Measurements from ENCODE around the gene RAB6D. TPM values are rescaled to one million over a fixed set of nuclear protein-coding genes. Genes with fewer than 3 reads are reported as not detected.
"Not testable (repeated sequence)": the region's sequence is repeated elsewhere in the genome, so short reads cannot be mapped to it uniquely, and the experiment has no call there.

RAB6D gene
- not detected for polyA plus RNA-seq (ENCODE audit: low read depth in 6 of 6)

DNA sequence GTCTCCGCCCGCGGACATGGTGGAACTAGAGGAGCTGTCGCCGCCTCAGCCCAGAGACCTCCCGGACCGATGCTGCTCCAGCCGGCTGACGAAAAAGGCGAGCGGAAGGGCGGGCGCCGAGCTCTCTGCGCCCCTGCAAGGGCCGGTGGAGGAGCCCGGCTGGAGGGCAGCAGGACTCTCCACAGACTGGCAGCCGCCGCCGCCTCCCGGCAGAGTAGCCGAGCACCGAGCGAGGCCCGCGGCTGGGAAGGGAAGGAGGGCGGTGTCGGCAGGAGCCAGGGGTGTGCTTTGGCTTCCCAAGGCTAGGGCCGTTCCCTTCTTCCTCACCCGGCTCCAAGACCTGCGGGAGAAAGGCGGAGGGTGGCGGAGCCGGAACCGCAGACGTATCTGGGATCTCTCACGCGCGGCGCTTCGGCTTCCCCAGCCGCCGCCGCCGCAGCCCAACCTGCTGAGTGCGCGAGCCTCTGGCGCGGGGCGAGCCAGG is at the start of gene RAB6D:
TSS of gene RAB6D (minus strand) at position 466 of the 484 bp plus-strand sequence. CDS start at position 18, 448 bp downstream.
- not testable (repeated sequence) for H3K4me1 Mint-ChIP-seq; H3K9me3 Mint-ChIP-seq; DNase-seq; H3K36me3 Mint-ChIP-seq; ATAC-seq (ENCODE audit: low read depth in 2 of 2); H3K27ac Mint-ChIP-seq
- H3K4me3 Mint-ChIP-seq, result peak within 1 kb of the TSS in 6 of 8 donors; percentile 4 to 47 (median 22)
- peaks cover 39 to 58% (median 47%) of the 10 kb centered on the region in 3 donors for H3K27me3 Mint-ChIP-seq

DNA sequence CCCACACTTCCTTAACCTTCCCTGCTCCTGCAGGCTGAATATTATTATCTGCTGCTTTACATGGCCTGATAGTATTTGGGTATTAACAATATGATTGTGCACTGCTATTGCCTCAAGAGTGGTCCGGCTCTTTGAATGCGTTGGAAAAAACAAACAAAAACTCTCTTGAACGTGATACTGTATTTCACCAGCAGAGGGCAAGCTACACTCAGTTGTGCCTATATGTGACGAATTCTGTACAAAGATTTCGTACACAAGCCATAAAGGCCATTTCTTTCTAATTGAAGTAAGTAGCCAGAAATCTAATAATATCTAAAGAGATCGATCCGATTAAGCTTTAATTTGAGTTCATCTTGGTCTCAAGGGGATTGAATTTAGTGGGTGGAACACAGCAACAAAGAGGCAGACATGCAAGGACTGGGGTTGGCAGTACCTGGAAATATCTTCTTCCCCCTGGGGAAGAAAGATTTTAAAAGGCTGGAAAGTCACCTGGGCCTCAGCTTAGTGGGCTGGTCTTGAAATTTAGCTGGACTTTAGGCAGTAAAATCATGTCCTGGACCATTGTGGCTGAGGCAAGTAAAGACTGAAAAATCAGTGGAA is 49.3 kb upstream of the RAB6D start:
- H3K9me3 Mint-ChIP-seq, result no peaks in the 10 kb centered on the region
- no peak overlapping the region for H3K27ac Mint-ChIP-seq
- peak; percentile 25 for DNase-seq
- H3K4me3 Mint-ChIP-seq, result no peak overlapping the region
- H3K36me3 Mint-ChIP-seq, result no peaks in the 10 kb centered on the region
- peaks cover 0 to 4% (median 0%) of the 10 kb centered on the region in 3 donors for H3K4me1 Mint-ChIP-seq
- H3K27me3 Mint-ChIP-seq, result peaks cover 26 to 50% (median 28%) of the 10 kb centered on the region in 3 donors
- ATAC-seq (ENCODE audit: low read depth in 2 of 2), result peak in 1 of 2 donors; percentile 36

DNA sequence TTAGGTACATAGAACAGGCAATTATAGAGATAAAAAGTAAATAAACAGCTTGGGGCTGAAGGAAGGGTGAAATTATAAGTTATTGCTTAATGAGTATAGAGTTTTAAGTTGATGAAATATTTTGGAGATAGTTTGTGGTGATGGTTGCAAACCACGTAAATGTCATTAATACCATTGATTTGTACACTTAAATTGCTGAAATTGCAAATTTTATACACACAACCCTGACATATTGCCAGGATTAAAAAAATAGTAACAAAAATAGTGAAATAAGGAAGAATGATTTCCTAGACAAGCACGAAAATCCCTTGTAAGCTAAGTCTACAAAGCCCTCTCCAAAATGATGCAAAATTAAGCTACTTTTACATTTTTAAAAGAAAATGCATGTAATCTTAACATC is 46.2 kb upstream of the RAB6D start:
- DNase-seq, result no peak
- Mint-ChIP-seq H3K4me1 (peaks cover 0 to 4% (median 0%) of the 10 kb centered on the region in 3 donors), H3K27me3 (peaks cover 23 to 34% (median 27%) of the 10 kb centered on the region in 3 donors), H3K27ac (no peak overlapping the region), H3K36me3 (no peaks in the 10 kb centered on the region), H3K9me3 (no peaks in the 10 kb centered on the region), H3K4me3 (no peak overlapping the region)
- no peak for ATAC-seq (ENCODE audit: low read depth in 2 of 2)

DNA sequence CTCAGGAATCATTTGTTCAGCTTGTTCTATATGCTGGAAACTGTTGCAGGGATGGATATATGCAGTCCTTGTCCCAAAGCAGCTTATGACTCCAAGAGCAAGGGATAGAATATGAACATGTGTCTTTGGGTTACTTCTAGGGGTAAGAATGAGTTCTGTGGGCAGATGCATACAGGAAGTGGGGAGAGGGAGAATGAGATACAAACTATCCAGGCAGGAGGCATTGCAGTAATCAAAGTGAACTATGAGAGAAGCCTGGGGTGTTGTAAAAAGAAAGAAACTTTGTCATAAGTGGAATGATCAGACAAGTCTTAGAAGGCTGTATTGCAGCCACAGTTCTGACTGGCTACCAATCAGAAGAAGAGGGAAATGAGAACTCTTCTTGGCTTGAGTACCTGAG is 44.8 kb upstream of the RAB6D start:
- no peaks in the 10 kb centered on the region for H3K36me3 Mint-ChIP-seq
- H3K27me3 Mint-ChIP-seq, result peaks cover 28 to 41% (median 34%) of the 10 kb centered on the region in 3 donors
- H3K9me3 Mint-ChIP-seq, result no peaks in the 10 kb centered on the region
- H3K4me1 Mint-ChIP-seq, result peaks cover 0 to 4% (median 0%) of the 10 kb centered on the region in 3 donors
- DNase-seq, result no peak
- ATAC-seq (ENCODE audit: low read depth in 2 of 2), result no peak
- no peak overlapping the region for H3K4me3 Mint-ChIP-seq
- no peak overlapping the region for H3K27ac Mint-ChIP-seq

DNA sequence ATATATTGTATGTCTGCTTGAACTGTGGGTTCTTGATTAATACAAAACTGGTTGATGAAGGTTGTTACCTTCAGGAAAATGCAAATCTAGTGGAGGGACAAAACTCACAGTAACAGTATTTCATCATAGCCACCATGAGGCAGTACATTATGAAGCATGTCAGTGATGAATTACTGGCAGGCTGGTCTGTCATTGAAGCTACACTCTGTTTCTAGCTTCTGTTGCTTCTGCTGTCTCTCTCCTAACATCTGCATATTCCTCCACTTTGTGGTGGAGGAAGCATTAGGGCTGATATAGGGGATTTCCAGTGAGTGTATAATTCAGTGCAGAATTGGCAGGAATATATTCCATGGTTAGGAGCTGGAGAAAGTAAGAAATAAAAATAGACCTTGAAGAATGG is 44.2 kb upstream of the RAB6D start:
- ATAC-seq (ENCODE audit: low read depth in 2 of 2), result no peak
- H3K27ac Mint-ChIP-seq, result no peak overlapping the region
- DNase-seq, result no peak
- H3K27me3 Mint-ChIP-seq, result peaks cover 27 to 42% (median 33%) of the 10 kb centered on the region in 3 donors
- H3K4me3 Mint-ChIP-seq, result no peak overlapping the region
- H3K36me3 Mint-ChIP-seq, result no peaks in the 10 kb centered on the region
- peaks cover 0 to 3% (median 0%) of the 10 kb centered on the region in 3 donors for H3K4me1 Mint-ChIP-seq
- no peaks in the 10 kb centered on the region for H3K9me3 Mint-ChIP-seq

DNA sequence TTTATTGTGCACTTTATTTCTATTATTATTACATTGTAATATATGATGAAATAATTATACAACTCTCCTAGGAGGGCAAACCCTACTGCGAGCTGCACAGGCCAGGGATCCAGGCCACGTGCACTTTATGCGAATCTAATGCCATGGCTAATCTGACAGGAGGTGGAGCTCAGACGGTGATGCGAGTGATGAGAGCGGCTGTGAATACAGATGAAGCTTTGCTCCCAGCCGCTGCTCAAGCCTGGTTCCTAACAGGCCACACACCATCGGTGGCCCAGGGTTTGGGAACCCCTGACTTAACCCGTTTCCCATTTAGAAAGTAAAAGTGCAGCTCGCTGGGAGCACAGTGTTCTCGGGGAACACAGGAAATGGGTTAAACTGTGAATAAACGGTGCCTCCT is 40.8 kb upstream of the RAB6D start:
- ATAC-seq (ENCODE audit: low read depth in 2 of 2) (no peak), DNase-seq (no peak)
- Mint-ChIP-seq H3K36me3 (no peaks in the 10 kb centered on the region), H3K4me1 (no peaks in the 10 kb centered on the region), H3K9me3 (no peaks in the 10 kb centered on the region), H3K27me3 (peaks cover 22 to 55% (median 35%) of the 10 kb centered on the region in 3 donors), H3K4me3 (no peak overlapping the region), H3K27ac (no peak overlapping the region)

DNA sequence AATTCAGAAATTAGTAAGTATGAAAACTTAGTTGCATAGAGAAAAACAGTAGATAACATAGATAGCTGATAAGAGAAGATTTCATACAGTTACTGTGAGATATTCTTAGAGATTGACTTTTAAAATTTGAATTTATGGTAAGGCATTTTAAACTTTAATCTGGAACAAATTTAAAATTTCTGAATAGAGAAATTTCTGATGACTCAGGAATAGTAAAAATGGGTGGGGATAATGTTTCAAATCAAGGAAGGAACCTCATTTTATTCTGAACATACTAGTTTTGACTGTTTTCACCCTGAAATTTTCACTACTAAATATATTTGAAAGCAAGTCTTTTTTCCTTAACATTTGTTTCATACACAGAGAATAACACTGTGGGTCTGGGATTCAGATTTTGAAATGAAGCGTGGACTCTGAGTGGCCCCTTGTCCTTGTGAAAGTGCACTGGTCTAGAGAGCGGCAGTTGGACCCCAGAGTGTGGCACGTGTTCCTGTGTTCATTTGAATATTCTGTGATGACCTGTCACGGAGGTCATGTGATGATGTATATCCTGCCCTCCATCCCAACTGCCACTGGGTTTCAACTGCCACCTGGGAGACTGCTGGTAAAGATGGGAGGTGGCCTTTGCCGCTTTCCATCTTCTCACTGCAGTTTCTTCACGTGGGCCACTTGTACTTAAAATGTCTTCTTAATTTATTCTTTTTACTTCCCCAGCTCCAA is 38.5 kb upstream of the RAB6D start:
- no peaks in the 10 kb centered on the region for H3K36me3 Mint-ChIP-seq
- no peak for ATAC-seq (ENCODE audit: low read depth in 2 of 2)
- DNase-seq, result no peak
- no peak overlapping the region for H3K4me3 Mint-ChIP-seq
- H3K9me3 Mint-ChIP-seq, result no peaks in the 10 kb centered on the region
- no peaks in the 10 kb centered on the region for H3K4me1 Mint-ChIP-seq
- no peak overlapping the region for H3K27ac Mint-ChIP-seq
- peaks cover 5 to 35% (median 22%) of the 10 kb centered on the region in 3 donors for H3K27me3 Mint-ChIP-seq

DNA sequence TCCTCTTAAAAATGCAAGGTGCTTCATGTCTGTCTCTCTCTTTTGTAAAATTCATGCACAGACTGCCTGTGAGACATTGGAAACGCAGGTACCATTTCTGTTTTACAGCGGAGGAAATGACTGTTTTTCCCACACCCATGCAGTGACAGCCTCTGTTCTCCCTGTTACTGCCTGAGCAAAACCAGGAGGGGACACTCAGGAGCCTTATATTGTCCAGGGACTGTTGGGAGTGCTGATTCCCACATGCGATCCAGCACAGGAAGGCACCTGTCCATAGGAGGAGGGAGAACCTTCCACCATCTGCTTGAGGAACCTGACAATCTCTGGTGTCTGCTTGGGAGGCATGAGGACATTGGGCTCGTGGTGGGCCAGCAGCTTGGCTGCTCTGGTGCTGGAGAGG is 36.9 kb upstream of the RAB6D start:
- no peak for ATAC-seq (ENCODE audit: low read depth in 2 of 2)
- Mint-ChIP-seq H3K27me3 (peaks cover 14 to 45% (median 31%) of the 10 kb centered on the region in 3 donors), H3K9me3 (no peaks in the 10 kb centered on the region)

DNA sequence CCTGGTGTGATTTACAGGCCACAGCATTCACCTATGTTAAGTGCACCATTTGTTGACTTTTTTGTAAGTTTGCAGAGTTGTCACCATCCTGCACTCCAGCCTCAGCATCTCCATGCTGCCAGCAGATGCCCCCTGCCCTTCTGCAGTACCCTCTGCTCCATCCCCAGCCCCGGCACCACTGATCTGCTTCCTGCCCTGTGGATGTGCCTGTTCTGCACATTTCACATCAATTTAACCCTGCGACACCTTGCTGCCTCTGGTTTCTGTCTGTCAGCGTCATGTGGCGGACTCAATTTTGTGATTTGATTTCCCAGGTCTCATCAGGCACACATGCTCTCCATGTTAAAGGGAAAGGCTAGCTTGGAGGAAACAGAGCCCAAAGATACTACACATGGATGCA is 36.5 kb upstream of the RAB6D start:
- H3K36me3 Mint-ChIP-seq; H3K4me3 Mint-ChIP-seq; DNase-seq; H3K27ac Mint-ChIP-seq; H3K9me3 Mint-ChIP-seq; ATAC-seq (ENCODE audit: low read depth in 2 of 2); H3K4me1 Mint-ChIP-seq: not testable (repeated sequence)
- peaks cover 10 to 49% (median 31%) of the 10 kb centered on the region in 3 donors for H3K27me3 Mint-ChIP-seq

More for the DNA sequence above, 36.9 kb upstream of the RAB6D start:
- no peaks in the 10 kb centered on the region for H3K36me3 Mint-ChIP-seq
- no peak overlapping the region for H3K4me3 Mint-ChIP-seq
- no peaks in the 10 kb centered on the region for H3K4me1 Mint-ChIP-seq
- no peak overlapping the region for H3K27ac Mint-ChIP-seq
- no peak for DNase-seq

DNA sequence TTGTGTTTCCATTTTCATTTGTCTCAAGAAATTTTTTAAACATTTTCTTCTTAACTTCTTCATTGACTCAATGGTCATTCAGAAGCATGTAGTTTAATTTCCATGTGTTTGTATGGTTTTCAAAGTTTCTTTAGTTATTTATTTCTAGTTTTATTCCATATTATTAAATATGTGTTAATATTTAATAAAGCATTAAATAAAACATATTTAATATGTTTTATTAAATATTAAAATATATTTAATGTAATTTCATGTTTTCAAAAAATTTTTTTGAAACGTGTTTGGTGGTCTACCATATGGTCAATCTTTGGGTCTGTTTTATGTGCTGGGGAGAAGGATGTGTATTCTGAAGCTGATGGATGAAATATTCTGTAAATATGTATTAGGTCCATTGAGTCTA is 32.2 kb upstream of the RAB6D start:
- H3K4me3 Mint-ChIP-seq; H3K36me3 Mint-ChIP-seq; H3K9me3 Mint-ChIP-seq; H3K27ac Mint-ChIP-seq; DNase-seq; H3K4me1 Mint-ChIP-seq; ATAC-seq (ENCODE audit: low read depth in 2 of 2): not testable (repeated sequence)
- H3K27me3 Mint-ChIP-seq, result peaks cover 10 to 37% (median 32%) of the 10 kb centered on the region in 3 donors

DNA sequence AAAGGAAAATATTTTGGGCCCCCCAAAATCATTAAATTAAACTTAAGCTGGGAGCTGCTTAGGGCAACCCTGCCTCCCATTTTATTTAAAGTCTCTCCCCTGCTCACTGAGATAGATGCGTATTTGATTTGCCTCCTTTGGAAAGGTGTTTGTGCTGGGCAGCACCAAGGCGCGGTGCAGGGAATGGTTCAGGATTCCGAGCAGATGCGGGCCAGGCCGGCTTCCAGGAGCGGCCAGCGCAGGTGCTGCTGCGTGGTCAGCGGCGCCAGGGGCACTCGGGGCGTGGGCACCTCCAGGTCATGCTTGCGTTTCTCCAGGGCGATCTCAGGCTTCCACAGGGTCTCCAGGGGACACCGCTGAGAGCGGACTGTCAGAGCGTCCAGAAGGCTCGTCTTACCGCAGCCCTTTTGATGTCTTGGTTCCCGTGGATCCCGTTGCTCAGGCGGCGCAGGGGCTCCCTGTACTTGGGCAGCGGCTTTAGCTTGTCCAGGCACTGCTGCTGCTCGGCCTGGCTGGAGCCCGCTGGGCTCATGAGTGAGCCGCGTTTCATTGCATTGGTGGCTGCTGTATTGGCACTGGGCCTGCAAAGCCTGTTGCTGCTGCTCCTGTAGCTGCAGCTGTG is 31.2 kb upstream of the RAB6D start:
- peaks cover 10 to 27% (median 23%) of the 10 kb centered on the region in 3 donors for H3K27me3 Mint-ChIP-seq
- not testable (repeated sequence) for H3K27ac Mint-ChIP-seq; H3K4me3 Mint-ChIP-seq; DNase-seq; ATAC-seq (ENCODE audit: low read depth in 2 of 2); H3K36me3 Mint-ChIP-seq; H3K4me1 Mint-ChIP-seq; H3K9me3 Mint-ChIP-seq

DNA sequence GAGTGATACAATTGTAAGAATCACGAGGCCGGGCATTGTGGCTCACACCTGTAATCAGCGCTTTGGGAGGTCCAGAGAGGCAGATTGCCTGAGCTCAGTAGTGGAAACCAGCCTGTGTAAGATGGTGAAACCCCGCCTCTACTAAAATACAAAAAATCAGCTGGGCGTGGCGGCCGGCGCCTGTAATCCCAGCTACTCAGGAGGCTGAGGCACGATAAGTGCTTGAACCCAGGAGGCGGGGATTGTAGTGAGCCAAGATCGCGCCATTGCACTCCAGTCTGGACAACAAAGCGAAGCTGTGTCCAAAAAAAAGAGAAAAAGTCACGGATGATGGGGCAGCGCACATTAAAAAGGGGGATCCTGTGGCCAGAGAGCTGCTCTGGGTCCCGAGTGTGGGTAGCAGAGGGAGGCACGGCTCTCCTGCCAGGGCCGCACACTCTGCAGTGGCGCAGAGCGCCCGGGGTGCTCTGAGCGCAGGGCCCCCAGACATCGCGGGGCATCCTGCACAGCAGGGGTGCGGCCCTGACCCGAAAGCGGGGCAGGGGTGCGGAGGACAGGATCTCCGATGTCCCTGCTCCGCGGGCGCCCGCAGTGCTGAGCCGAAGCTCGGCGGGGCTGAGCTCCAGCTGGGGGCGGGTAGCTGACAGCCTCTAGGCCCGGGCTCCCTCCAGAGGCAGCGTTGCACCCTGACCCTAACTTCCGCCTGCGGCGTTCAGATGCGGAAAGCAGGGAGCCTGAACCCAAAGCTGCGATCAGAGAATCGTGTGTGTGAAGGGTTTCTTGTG is 30.4 kb upstream of the RAB6D start:
- ATAC-seq (ENCODE audit: low read depth in 2 of 2), result no peak
- no peak for DNase-seq
- no peak overlapping the region for H3K4me3 Mint-ChIP-seq
- H3K27ac Mint-ChIP-seq, result no peak overlapping the region
- no peaks in the 10 kb centered on the region for H3K9me3 Mint-ChIP-seq
- H3K36me3 Mint-ChIP-seq, result no peaks in the 10 kb centered on the region
- H3K4me1 Mint-ChIP-seq, result no peaks in the 10 kb centered on the region
- H3K27me3 Mint-ChIP-seq, result peaks cover 10 to 29% (median 29%) of the 10 kb centered on the region in 3 donors

DNA sequence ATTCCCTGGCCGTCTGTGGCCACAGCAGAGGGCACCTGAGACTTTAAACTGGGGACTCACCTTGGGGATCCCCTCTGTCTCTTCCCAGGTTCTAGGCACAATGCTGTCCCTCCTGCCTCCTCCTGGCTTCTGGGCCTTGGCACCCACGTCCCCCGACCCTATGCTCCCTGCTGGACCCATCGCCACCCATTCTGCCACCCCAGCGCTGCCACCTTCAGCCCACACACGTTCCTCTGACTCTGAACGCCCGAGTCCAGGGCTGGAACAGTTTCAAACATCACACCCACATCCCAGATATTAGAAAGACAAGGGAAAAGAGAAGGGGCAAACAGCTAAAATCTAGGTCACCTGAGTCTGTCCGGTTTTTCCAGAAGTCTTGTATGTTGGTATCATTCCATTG is 28.0 kb upstream of the RAB6D start:
- H3K9me3 Mint-ChIP-seq; H3K4me1 Mint-ChIP-seq; H3K36me3 Mint-ChIP-seq; H3K4me3 Mint-ChIP-seq; H3K27ac Mint-ChIP-seq; DNase-seq; ATAC-seq (ENCODE audit: low read depth in 2 of 2): not testable (repeated sequence)
- peaks cover 5 to 33% (median 30%) of the 10 kb centered on the region in 3 donors for H3K27me3 Mint-ChIP-seq
